HG02970 (cell line): ENCODE measurements around the gene PEX6.
"Not testable (repeated sequence)": the region's sequence is repeated elsewhere in the genome, so short reads cannot be mapped to it uniquely, and the experiment has no call there.

Experiments
- ATAC-seq: cut with Tn5 transposase; IDR thresholded peaks from one replicate; pipeline ENCODE4 v1.9.1; 2021; ENCODE audit warnings: mild to moderate bottlenecking, moderate library complexity, moderate number of reproducible peaks; ENCODE audit not compliant: unreplicated experiment, low FRiP score

Gene PEX6

GRCh38 chr6:42968126-42968701 lies 10.8 kb downstream of the PEX6 start:
- ATAC-seq, result no peak

GRCh38 chr6:42967228-42967627 lies 11.8 kb downstream of the PEX6 start:
- ATAC-seq, result no peak

- ATAC-seq, result no peak
Observed at GRCh38 chr6:42966571-42966970, 12.4 kb downstream of the PEX6 start.

GRCh38 chr6:42963855-42964605 lies 15.0 kb downstream of the PEX6 start:
- no peak for ATAC-seq

DNA sequence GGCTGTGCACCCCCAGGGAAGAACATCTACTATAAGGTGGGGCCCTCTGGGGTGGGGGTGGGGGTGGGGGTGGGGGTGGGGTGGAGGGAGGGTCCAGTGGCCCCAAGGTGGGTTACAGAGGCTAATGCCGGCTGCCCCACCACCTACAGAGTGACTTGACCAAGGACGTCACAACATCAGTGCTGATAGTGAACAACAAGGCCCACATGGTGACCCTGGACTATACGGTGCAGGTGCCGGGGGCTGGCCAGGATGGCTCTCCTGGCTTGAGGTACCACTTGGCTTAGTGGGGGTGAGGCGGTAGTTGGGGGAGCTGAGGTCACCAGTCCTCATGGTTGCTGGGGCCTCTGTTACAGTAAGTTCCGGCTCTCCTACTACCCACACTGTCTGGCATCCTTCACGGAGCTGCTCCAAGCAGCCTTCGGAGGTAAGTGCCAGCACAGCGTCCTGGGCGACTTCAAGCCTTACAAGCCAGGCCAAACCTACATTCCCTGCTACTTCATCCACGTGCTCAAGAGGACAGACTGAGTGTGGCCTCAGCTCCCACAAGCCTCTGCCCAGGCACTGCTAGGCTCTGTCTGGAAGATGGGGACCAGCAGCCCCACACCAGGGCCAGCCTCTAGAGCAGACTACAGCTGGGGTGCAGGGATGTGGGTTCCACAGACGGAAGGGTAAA lies 15.7 kb downstream of the PEX6 start:
- ATAC-seq, result no peak

DNA sequence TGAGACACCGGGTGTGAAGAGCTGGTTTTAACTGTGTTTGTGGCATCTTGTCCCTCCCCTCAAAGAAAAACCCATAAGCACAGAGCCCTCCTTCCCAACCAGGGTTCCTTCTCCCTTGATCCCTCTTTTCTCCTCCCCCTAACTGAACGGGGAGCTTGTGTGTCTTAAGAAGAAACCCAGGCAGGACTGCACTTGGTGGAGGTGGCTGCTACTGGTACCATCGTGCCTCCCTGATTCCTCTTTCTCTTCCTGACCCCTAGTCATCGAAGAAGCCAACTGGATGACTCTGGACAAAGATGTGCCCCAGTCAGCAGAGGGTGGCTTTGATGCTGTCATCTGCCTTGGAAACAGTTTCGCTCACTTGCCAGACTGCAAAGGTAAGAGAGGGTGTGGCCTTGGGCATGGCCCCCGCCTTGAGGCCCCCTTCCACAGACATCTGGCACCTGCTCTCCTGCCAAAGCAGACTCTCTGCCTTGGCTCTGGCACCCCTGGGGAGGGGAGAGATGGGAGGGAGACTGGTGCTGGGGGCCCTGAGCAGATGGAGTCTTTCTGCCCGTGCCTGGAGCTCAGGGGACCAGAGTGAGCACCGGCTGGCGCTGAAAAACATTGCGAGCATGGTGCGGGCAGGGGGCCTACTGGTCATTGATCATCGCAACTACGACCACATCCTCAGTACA lies 16.3 kb downstream of the PEX6 start:
- no peak for ATAC-seq

GRCh38 chr6:42962096-42962495 lies 16.9 kb downstream of the PEX6 start:
- no peak for ATAC-seq

GRCh38 chr6:42961020-42961470 lies 17.9 kb downstream of the PEX6 start:
- no peak for ATAC-seq

GRCh38 chr6:42960243-42961019 lies 18.6 kb downstream of the PEX6 start, which contains the start of gene GNMT:
TSS of gene GNMT (plus strand) at chr6:42960754. CDS start at chr6:42960768, 14 bp downstream.
- ATAC-seq, result no peak

DNA sequence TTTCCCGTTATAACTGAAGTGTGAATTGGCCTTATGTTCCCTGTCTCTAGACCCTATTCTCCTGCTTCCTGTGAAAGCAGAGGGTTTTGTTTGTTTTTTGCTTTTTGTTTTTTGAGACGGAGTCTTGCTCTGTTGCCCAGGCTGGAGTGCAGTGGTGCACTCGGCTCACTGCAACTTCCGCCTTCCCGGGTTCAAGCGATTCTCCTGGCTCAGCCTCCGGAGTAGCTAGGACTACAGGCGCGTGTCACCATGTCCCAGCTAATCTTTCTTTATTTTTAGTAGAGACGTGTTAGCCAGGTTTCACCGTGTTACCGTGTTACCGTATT lies 19.1 kb downstream of the PEX6 start:
- no peak for ATAC-seq

GRCh38 chr6:42958125-42958524 lies 20.9 kb downstream of the PEX6 start:
- no peak for ATAC-seq

DNA sequence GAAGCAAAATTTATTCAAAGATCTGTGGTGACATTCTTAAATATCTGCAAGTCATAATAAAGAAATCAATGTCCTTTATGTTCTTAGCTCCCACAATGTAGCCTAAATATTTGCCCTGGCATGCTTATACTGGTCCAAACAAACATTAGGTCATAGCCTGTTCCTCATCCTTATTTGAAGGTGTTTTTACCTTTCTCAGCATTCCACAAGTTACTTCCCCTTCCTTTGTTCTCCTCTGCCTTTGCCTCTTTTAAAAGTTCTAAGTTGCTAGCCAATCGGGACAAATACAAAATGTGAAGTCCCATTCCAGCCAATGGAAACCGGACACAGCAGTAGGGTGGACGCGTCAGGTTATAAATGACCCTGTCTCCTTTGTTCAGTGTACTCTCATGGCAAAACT lies 24.6 kb downstream of the PEX6 start:
- not testable (repeated sequence) for ATAC-seq

DNA sequence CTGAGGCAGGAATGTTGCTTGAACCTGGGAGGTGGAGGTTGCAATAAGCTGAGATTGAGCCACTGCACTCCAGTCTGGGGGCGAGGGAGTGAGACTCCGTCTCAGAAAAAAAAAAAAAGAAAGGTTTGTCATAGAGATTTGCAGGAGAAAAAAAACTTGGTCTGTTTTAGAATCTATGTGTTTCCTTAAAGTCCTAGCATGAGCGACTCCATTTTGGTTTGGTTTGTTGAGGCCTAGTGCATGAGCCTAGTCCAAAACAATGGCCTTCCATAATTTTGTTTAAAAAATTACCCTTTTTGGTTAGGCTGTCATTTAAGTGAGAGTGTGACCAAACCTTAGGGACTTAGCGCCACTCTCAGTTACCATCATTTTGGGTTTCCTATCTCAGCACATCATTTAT lies 26.6 kb downstream of the PEX6 start:
- ATAC-seq, result no peak

DNA sequence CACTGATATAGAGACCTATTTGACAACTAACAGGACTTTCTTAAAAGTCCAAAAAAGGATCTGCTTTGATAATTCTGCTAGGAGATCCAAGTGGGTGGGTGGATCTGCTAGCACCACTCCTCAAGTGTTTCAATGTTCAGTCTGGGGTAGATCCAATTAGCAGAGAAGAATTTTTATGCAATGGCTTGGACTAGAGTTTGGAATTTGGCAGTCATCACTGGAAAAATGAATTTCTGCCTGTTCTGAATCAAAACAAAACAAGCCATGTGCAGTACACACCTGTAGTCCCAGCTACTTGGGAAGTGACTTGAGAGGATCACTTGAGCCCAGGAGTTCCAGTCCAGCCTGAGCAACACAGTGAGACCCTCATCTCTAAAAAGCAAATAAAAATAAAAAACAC lies 31.0 kb downstream of the PEX6 start:
- no peak for ATAC-seq

GRCh38 chr6:42942444-42942843 lies 36.5 kb downstream of the PEX6 start:
- ATAC-seq, result no peak

- ATAC-seq, result not testable (repeated sequence)
Observed at GRCh38 chr6:42941356-42941755, 37.6 kb downstream of the PEX6 start.

DNA sequence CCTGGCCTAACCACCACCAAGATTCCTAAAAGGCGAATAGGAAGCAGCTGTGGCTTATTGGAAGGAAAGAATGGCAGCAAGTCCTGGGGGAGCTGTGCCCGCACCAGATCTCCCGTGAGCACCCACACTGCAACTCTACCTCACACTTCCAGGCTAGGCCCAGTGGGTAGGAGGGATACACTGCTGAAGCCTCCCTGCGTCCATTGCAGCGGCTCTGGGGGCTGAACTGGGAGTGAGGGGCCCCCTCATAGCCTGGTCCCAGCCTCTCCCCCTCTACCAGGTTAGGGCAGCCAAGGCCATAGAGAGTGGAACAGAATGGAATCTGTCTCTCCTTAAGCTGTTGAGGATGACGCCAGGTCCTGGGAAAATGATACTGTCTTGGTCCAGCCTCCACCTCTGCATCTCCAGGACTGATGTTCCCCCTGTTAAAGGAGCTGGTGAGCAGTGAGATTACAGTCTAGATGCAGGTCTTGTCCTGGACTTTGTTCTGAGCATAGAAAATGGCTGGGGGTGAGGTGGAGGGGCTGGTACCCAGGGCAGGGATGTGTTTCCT lies 38.4 kb downstream of the PEX6 start:
- no peak for ATAC-seq

DNA sequence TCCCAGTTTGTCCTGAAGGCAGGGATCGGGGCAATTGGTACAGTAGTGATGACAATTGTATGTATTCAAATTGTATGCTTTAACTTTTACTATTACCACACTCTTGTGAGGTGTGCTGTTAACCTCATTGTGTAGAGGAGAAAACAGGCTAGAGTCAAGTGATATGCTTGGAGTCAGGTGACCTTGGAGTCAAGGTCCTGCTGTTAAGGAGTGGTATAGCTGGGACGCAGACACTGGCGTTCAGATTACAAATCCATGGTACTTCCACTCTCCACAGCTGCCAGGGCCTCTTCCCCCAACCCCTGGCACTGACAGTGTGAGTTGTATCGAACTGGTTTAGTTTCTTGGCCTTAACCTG lies 39.2 kb downstream of the PEX6 start:
- ATAC-seq, result no peak

- ATAC-seq, result no peak
Observed at GRCh38 chr6:42938987-42939809, 39.8 kb downstream of the PEX6 start.
